Body of pancreas (tissue), 4 donors: Measurements from ENCODE around the gene CEACAM20. TPM values are rescaled to one million over a fixed set of nuclear protein-coding genes. Genes with fewer than 3 reads are reported as not detected.
"Not testable (repeated sequence)": the region's sequence is repeated elsewhere in the genome, so short reads cannot be mapped to it uniquely, and the experiment has no call there.

Experiments used
- ATAC-seq: fragments of 150-250 bp; one replicate; pipeline ENCODE4 v1.9.1; 2016
- DNase-seq, 4 donors: peaks; one replicate each; pipeline ENCODE4 v3.0.0-alpha.2; 2019
- H3K27ac ChIP-seq, 4 donors: fragments of 200-600 bp; sonication (generic); 1 replicate in 3 of 4; 2 replicates in 1 of 4; pipeline versions ENCODE4 v1.5.1 to v1.6.1; 2016 to 2019; ENCODE audit warnings: mild to moderate bottlenecking in 1 of 4, mixed read lengths in 1 of 4, moderate library complexity in 1 of 4
- H3K27me3 ChIP-seq, 2 donors: fragments of 200-600 bp; sonication (generic); one replicate each; pipeline ENCODE4 v1.6.0; 2016; ENCODE audit warnings: mild to moderate bottlenecking in 1 of 2
- H3K36me3 ChIP-seq, 2 donors: fragments of 200-600 bp; sonication (generic); replicated peaks in 1 of 2; 2 replicates each; pipeline ENCODE4 v1.5.1; 2016; ENCODE audit warnings: low read depth in 2 of 2; ENCODE audit not compliant: insufficient read depth in 1 of 2
- H3K4me1 ChIP-seq: fragments of 200-600 bp; sonication (generic); one replicate; pipeline ENCODE4 v1.6.0; 2016
- H3K4me3 ChIP-seq, 2 donors: fragments of 200-600 bp; sonication (generic); 1 replicate in 1 of 2; 2 replicates in 1 of 2; pipeline ENCODE4 v1.5.1; 2016 to 2019
- H3K9me3 ChIP-seq, 3 donors: fragments of 200-600 bp; sonication (generic); 1 replicate in 2 of 3; 2 replicates in 1 of 3; pipeline ENCODE4 v1.5.1; 2016
- POLR2A ChIP-seq, 3 donors: fragments of 450-650 bp; IDR thresholded peaks; one replicate each; pipeline ENCODE4 v1.6.1; 2016; ENCODE audit warnings: antibody characterized with exemption in 3 of 3, mild to moderate bottlenecking in 2 of 3
- WGBS, 2 donors: methylation state at CpG; one replicate each; pipeline ENCODE4 v1.1.5; 2017; 5-methylcytosine and 5-hydroxymethylcytosine counted together
- intact Hi-C: fragments of 100-400 bp; cut with DNase I; formaldehyde crosslinking; loops from one replicate; pipeline ENCODE4 v1.15.1; 2023
- total RNA-seq, 2 donors: library from RNA; depleted of rRNA; stranded (reverse); fragments of >200 nt; gene quantifications; one replicate each; pipeline ENCODE4 v1.1.0, GENCODE V29; 2016
- TF ChIP-seq, protein P1 (sequence below), 7 experiments: fragments of 450-650 bp in 4 of 7; fragments of 200-600 bp in 3 of 7; sonication (generic) in 3 of 7; IDR thresholded peaks; one replicate each; pipeline ENCODE4 v1.5.1; 2016 to 2019; ENCODE audit warnings: antibody characterized with exemption in 7 of 7

The CEACAM20 gene
- total RNA-seq, 2 donors from 2014 or later, result not detected

DNA sequence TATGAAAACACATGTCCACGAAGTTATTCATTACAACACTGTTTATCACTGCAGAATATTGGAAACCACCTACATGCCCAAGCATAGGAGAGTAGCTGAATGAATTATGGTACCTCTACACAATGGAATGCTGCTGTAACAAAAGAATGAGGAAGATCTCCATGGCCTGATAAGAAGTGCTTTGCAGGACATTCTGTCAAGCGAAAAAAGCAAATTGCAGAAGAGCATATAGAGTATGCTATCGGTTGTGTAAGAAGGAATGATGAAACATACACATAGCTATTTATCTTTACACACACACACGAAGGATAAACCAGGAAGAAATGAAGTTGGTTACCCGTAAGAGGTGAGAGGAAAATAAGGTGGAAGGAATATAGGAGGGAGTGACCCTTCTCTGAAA lies 37.5 kb upstream of the CEACAM20 start:
- no peak overlapping the region for H3K4me3 ChIP-seq
- H3K36me3 ChIP-seq, result no peaks in the 10 kb centered on the region
- H3K4me1 ChIP-seq, result no peaks in the 10 kb centered on the region
- ATAC-seq (no peak), DNase-seq (no peak)
- no peaks in the 10 kb centered on the region for H3K9me3 ChIP-seq
- peaks cover 0 to 4% of the 10 kb centered on the region in 2 donors for H3K27me3 ChIP-seq
- 25 to 30% methylated on average over 5 of the region's 5 CpGs for WGBS, 2 donors
- H3K27ac ChIP-seq, result no peak overlapping the region
- intact Hi-C loops, result no loop called here
- TF ChIP-seq, protein P1, sequence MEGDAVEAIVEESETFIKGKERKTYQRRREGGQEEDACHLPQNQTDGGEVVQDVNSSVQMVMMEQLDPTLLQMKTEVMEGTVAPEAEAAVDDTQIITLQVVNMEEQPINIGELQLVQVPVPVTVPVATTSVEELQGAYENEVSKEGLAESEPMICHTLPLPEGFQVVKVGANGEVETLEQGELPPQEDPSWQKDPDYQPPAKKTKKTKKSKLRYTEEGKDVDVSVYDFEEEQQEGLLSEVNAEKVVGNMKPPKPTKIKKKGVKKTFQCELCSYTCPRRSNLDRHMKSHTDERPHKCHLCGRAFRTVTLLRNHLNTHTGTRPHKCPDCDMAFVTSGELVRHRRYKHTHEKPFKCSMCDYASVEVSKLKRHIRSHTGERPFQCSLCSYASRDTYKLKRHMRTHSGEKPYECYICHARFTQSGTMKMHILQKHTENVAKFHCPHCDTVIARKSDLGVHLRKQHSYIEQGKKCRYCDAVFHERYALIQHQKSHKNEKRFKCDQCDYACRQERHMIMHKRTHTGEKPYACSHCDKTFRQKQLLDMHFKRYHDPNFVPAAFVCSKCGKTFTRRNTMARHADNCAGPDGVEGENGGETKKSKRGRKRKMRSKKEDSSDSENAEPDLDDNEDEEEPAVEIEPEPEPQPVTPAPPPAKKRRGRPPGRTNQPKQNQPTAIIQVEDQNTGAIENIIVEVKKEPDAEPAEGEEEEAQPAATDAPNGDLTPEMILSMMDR (IDR thresholded peaks at IDR 0.05), result no peak
- no peak for TF ChIP-seq POLR2A (IDR thresholded peaks at IDR 0.05)

DNA sequence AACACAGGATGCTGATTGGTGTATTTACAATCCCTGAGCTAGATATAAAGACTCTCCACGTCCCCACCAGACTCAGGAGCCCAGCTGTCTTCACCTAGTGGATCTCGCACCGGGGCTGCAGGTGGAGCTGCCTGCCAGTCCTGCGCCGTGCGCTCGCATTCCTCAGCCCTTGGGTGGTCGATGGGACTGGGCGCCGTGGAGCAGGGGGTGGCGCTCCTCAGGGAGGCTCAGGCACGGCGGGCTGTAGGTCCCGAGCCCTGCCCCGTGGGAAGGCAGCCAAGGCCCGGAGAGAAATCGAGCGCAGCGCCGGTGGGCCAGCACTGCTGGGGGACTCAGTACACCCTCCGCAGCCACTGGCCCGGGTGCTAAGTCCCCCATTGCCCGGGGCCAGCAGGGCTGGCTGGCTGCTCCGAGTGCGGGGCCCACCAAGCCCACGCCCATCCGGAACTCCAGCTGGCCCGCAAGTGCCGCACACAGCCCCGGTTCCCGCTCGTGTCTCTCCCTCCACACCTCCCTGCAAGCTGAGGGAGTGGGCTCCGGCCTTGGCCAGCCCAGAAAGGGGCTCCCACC lies 33.7 kb upstream of the CEACAM20 start:
- intact Hi-C loops, ATAC-seq, H3K4me1 ChIP-seq, H3K9me3 ChIP-seq, H3K4me3 ChIP-seq, H3K36me3 ChIP-seq, DNase-seq, H3K27me3 ChIP-seq, H3K27ac ChIP-seq: not testable (repeated sequence)
- WGBS, 2 donors, result 91% methylated on average over 33 of the region's 33 CpGs; no CpG with 5 or more reads in 1 of the 2 donors

DNA sequence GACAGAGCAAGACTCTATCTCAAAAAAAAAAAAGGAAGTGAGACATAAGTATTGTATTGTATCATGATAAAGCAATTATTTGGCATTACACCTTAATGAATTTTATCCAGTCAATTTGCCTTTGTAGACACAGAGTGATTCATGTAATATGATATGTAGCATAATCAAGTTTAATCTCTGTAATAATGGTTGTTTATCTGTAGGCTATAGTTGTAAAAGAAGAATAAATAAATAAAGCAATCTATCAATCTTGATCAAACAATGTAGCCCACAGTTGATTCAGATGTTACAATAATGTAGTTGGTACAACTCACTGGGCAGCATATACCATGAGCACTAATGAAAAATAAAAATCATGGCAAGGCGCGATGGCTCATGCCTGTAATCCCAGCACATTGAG lies 28.5 kb upstream of the CEACAM20 start:
- TF ChIP-seq POLR2A (IDR thresholded peaks at IDR 0.05), result no peak
- TF ChIP-seq, protein P1 (IDR thresholded peaks at IDR 0.05), result no peak
- Histone ChIP-seq H3K4me1 (no peaks in the 10 kb centered on the region), H3K36me3 (no peaks in the 10 kb centered on the region), H3K27me3 (no peaks in the 10 kb centered on the region), H3K27ac (no peak overlapping the region), H3K4me3 (no peak overlapping the region), H3K9me3 (no peaks in the 10 kb centered on the region)
- DNase-seq (no peak), ATAC-seq (no peak)
- intact Hi-C loops, result no loop called here
- 85 to 95% methylated on average over 2 of the region's 2 CpGs for WGBS, 2 donors

DNA sequence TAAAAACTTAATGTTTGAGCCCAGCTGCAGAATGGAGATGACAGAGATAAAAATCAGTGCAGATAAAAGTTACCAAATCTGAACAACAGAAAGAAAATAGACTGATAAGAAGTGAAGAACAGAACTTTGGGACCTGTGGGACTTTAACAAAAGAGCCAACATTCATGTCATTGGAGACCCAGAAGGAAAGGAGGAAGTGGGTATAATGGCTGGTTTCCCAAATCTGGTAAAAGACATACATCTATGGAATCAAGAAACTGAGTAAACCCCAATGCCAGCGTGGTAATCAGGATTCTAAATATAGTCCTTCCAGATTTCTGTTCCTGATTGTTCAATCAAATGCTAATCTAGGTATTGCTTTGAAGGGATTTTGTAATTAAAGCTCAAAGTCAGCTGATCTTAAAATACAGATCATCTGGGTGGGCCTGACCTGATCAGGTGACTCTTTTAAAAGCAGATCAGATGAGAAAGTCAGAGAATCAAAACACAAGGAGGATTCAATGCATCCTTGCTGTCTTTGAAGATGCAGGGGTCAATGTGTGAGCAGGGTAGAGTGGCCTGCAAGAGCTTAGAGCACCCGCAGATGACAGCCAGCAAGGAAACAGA lies 25.3 kb upstream of the CEACAM20 start:
- Histone ChIP-seq H3K4me1 (no peaks in the 10 kb centered on the region), H3K4me3 (no peak overlapping the region), H3K27me3 (no peaks in the 10 kb centered on the region), H3K9me3 (no peaks in the 10 kb centered on the region), H3K36me3 (no peaks in the 10 kb centered on the region), H3K27ac (no peak overlapping the region)
- DNase-seq, result no peak
- intact Hi-C loops, result no loop called here
- no peak for TF ChIP-seq POLR2A (IDR thresholded peaks at IDR 0.05)
- TF ChIP-seq, protein P1 (IDR thresholded peaks at IDR 0.05), result no peak
- no peak for ATAC-seq
- WGBS, 2 donors, result 54 to 66% methylated on average over 2 of the region's 2 CpGs

DNA sequence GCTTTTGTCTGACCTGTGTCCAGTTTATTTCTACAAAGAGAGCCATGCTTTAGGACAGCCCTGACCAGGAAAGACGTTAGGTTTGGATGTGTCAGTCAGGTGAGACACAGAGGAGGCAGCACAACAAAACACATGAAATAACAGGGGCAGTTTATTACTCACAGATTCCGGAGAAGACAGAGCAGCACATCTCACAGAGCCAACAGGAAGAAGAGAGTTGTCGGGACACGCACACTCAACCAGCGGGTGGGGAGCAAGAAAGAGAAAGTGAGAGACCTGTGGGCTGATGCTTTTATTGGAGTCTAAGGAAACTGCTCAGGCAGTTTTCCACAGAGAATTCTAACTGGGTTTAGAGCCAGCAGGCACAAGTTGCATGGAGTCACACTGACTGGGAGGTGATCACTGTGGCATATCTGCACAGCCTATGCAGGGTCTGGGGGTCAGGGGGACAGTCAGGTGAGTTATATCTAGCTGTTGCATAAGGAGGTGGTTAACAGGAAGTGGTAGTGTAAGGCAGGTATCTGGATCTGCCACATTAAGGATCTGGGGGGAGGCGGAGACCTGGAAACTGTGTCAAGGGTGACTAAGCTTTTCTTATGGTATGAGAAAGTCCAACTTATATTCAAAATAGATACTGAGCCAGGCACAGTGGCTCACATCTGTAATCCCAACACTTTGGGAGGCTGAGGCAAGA lies 24.1 kb upstream of the CEACAM20 start:
- intact Hi-C loops, result no loop called here
- no peaks in the 10 kb centered on the region for H3K4me1 ChIP-seq
- H3K36me3 ChIP-seq, result no peaks in the 10 kb centered on the region
- DNase-seq, result no peak
- no peaks in the 10 kb centered on the region for H3K27me3 ChIP-seq
- no peaks in the 10 kb centered on the region for H3K9me3 ChIP-seq
- no peak for TF ChIP-seq POLR2A (IDR thresholded peaks at IDR 0.05)
- TF ChIP-seq, protein P1 (IDR thresholded peaks at IDR 0.05), result no peak
- no peak overlapping the region for H3K27ac ChIP-seq
- no peak for ATAC-seq
- WGBS, 2 donors, result 46 to 52% methylated on average over 6 of the region's 6 CpGs
- H3K4me3 ChIP-seq, result no peak overlapping the region
